DMS53 treated with DMSO at 0.1 percent for 48 hours (cell line): ENCODE data around the gene PSME3.

ENCODE experiments used
- DNase-seq: peaks from one replicate; lab custom pipeline; 2025; ENCODE audit not compliant: unreplicated experiment; lab: John Stamatoyannopoulos, UW

Gene PSME3

GRCh38 chr17:42832934-42833766 is at the start of gene PSME3:
PSME3 (plus strand) TSS chr17:42833397; CDS start chr17:42833632, 235 bp downstream.
- peak; percentile 84 for DNase-seq

- no peak for DNase-seq
These were observed 49.4 kb upstream of the PSME3 start for GRCh38 chr17:42783791-42784138.

GRCh38 chr17:42784409-42784808 is 48.8 kb upstream of the PSME3 start:
- peak; percentile 23 for DNase-seq

- no peak for DNase-seq
These were observed 48.2 kb upstream of the PSME3 start for GRCh38 chr17:42784811-42785592.

DNA sequence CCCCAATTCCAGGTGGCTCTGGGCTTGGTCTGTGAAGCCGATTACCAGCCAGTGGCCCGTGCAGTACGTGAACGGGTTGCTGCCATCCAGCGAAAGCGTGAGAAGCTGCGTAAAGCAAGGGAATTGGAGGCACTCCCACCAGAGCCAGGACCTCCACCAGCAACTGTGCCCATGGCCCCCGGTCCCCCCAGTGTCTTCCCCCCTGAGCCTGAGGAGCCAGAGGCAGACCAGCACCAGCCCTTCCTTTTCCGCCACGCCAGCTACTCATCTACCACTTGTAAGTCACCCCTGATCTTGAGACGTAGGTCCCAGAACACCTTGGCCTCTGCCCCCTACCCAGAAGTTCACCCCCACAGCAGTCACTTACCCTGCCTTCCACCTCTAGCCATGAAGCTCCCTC is 45.9 kb upstream of the PSME3 start:
- no peak for DNase-seq

DNA sequence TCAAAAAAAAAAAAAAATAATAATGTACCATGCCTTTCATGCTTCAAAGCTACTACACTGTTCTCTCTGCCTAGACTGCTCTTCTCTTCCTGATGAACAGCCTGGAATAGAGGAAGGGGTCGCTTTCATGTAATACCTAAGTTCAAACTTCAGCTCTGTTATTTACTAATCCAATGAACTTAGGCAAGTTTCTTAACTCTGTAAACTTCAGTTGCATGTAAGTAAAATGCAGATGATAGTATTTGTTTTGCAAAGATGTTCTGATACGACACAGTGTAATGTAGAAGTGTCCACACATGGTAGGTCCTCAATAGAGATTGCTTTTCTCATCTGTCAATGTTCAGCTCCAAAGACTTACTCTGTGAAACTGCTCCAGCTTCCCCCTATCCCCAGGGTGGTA is 41.2 kb upstream of the PSME3 start:
- DNase-seq, result no peak

DNA sequence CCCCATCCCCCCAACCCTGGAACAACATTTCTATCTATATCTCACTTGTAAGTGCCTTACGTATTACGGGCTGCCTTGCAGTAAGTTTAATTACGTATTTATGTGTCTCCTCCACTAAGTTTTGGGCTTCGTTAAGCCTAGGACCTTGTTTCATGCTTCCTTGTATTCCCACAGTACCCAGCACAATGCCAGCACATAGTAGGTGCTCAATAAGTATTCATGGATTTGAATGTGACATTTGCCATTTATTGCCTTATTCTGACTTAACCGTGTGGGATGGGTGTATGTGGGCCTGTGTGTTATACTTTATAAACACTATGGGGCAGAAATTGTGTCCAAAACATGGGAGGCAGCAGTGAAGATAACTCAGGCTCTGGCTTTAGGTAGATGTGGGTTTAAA is 40.7 kb upstream of the PSME3 start:
- DNase-seq, result no peak

- DNase-seq, result no peak
These were observed 38.1 kb upstream of the PSME3 start for GRCh38 chr17:42795061-42795460.

DNA sequence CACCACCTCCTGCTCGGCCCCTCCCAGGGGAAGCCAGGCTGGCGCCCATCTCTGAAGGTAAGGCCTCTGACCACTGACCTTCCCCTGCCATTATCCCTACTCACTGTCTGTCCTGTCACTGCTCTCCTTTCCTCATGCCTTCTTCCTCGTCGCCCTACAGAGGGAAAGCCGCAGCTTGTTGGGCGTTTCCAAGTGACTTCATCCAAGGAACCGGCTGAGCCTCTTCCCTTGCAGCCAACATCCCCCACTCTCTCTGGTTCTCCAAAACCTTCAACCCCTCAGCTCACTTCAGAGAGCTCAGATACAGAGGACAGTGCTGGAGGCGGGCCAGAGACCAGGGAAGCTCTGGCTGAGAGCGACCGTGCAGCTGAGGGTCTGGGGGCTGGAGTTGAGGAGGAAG is 37.7 kb upstream of the PSME3 start:
- DNase-seq, result no peak

DNA sequence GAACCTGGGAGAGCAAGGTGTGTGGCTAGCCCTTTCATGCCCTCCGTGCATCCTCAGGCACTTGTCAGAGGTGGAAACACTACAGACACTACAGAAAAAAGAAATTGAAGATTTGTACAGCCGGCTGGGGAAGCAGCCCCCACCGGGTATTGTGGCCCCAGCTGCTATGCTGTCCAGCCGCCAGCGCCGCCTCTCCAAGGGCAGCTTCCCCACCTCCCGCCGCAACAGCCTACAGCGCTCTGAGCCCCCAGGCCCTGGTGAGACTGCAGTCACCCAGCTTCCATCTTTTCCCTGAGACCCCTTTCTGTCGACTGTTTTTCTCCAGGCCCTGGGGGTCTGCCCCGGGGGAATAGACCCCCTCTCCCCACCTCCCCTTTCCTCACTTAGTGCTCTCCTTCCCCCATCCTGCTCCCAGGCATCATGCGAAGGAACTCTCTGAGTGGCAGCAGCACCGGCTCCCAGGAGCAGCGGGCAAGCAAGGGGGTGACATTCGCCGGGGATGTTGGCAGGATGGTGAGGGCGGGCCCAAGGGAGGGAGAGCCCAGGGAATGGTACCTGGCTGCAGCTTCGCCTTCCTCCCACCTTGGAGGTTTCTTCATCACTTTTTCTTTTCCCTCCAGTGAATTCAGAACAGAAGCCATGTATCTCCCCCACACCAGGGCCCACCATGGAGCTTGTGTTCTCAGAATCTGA is 37.0 kb upstream of the PSME3 start:
- DNase-seq, result no peak

- peak; percentile 29 for DNase-seq
These were observed 35.9 kb upstream of the PSME3 start for GRCh38 chr17:42797067-42798007.

DNA sequence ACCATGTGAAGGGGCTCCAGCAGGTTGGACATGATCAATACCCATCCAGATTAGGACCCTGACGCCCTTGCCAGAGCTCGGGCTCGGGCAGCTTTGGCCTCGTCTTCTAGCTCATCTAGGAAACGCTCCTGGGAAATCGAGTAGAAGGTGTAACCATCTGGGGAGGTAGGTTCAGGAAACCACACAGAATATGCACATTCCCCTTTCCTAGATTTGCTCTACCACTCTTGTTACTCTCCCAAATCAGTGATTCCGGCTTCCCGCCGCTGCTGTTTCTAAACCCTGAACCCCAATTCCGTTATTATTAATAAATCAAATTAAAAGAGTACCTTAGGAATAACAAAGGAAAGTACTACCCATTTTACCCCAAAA is 35.2 kb upstream of the PSME3 start:
- no peak for DNase-seq

DNA sequence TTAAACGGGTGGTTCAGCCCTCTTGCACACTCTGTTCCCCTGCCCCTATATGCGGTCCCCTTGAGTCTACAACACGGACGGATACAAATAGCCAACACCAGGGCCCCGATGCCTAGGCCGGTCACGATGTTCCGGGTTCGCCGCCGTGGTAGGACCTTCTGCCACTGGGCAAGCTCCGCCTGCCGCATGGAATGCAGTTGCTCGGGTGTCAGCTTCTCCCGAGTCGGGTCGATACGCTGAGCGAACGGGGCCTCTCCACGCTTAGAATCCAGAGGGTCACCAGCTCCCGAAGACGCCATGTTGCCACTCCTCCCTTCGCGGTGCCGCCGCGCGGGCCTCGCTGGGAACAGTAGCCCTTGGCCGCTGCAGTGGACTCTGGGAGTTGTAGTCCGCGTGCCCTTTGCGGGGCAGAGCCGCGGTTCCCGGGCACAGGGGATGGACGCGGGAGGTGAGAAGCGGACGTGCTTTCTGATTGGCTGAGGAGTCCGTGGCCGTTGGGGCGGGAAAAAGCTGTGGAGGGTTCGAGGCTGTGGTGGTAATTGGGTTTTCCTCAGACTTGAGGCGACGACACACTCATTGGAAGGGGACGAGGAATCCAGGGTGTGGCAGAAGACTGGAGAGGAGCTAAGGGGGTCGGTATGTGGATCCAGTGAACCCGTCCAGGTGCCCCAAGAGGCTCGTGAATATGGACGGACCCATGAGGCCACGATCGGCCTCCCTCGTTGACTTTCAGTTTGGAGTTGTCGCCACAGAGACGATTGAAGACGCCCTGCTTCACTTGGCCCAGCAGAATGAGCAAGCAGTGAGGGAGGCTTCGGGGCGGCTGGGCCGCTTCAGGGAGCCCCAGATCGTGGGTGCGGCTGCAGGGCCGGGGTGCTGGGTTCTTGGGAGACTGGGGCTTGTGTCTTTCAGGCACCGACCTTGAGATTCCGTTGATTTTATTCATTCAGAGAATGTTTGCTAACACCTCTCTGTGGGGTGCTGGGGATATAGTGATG is 34.5 kb upstream of the PSME3 start, which contains the start of the genes CNTD1 and COA3:
CNTD1 (plus strand) TSS at position 479 of the 998 bp plus-strand sequence; CDS start at position 686, 207 bp downstream.
COA3 (minus strand) TSS at position 322 of the 998 bp plus-strand sequence; CDS start at position 299, 23 bp downstream.
- peak; percentile 82 for DNase-seq

DNA sequence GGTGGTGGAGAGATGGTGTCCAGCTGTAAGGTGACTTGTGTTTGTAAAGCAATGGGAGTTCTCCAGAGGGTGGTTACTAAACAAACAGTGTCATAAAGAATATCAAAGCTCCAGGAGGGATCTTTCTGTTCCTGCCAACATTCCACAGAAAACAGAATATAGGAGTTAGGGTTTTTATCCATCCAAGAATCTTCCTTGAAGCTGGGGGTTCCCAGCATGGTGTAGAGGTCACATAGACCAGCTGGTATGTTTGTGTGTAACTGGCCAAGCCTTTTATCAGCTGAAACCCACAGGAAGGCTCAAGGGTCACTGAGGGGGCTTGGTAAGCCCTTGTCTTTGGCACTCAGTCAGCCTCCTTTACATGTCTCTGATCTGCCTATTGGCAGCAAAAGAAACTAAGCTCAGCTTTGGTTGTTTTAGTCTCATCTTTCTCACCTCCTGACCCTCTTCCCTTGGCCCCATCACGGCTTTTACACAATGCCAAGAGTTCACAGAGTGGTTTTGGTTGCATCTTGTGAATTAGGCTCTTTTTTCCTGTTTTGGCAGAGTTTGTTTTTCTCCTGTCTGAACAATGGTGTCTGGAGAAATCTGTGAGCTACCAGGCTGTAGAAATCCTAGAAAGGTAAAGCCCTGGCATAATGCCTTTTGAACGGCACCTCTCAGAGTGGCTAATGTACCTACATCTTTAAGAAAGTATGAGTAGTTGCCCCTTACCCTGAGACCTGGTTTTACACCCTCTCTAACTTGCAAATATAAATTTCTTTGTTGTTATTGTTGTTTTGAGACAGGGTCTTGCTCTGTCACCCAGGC is 29.9 kb upstream of the PSME3 start:
- DNase-seq, result no peak

DNA sequence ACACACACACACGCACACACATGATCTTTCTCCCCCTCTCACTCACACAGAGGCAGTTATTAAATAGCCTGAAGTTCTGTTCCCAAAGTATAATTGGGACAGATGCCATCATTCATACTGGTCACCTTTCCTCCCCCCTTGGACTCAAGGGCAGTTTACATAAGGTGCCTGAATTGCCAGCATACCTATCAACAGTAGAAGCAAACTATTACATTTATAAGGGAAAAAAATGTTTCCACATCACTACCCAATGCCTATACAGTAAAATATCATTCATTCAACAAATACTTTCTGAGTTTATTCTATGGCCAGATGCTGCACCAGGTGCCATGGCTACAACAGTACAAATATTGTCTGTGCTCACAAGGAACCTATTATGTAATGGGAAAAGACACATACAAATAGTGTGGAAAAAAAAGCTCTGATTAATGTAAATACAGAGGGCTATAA is 28.3 kb upstream of the PSME3 start:
- DNase-seq, result peak; percentile 90

DNA sequence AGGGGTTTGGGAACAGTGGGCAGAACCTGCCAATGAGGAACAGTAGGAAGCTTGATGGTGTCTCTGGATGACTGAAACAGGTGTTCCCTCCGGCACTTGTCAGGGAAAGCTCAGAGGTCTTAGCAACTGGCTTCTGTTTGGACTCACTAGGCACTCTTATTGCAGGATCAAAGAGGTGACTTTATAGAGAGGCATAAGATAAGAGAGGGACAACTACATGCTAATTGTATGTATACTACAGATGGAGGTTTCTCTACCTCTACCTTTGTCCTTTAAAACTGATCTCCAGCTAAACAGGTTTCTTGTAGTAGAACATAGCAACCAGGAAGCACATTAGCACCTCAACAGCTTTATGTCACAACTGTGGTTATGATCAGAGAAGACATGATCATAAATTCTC is 26.9 kb upstream of the PSME3 start:
- DNase-seq, result no peak

DNA sequence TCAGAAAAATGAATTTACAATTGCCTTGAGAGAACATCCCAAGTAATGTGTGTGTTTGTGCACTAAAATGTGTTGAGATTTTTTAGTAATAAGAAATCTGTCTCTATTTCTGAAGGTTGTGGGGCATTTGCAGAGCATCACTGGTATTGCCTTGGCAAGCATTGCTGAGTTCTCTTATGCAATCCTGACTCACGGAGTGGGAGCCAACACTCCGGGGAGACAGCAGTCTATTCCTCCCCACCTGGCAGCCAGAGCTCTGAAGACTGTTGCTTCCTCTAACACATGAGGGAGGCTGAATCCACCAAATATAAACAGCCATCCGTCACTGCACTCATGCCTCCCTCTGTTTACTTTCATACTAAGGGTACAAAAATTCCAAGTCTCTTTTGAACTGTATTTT is 23.9 kb upstream of the PSME3 start:
- no peak for DNase-seq

DNA sequence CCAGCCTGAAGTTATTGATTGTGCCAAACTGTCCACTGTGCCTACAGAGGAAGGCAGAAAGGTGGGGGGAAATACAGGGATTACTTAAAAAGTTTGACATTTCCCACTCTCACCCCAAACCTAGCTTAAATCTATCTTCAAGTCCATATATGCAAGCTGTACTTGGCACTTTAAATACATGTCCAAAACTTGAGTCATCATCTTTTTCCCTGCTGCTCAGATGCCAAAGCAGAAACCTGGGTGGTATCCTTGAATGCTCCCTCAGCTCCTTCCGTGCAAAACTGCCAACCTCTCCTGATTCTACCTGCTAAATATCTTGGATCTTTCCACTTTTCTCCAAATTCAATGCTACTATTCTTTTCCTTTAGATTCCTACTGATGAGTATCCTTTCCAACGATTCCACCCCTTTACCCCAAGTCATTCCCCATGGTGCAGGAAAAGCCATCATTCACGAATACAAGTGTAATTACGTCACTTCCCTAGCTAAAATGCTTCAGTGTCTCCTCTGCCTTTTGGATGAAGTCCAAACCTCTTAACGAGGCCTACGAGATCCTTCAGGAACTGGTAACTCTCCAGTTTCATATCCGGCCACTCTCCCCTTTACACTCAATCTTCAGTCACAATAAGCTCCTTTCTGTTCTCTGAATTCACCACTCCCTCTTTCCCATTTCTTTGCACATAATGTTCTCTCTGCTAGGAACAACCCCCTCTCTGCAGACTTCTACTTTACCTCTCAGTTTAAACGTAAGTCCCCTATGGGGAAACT is 18.4 kb upstream of the PSME3 start:
- DNase-seq, result no peak
